Measurements from ENCODE around the gene COL12A1. TPM values are rescaled to one million over a fixed set of nuclear protein-coding genes. Genes with fewer than 3 reads are reported as not detected.

The COL12A1 gene
- total and polyA plus RNA-seq, 9 donors, result 244 to 1,030 (median 553) TPM

GRCh38 chr6:75091467-75092190 is 114.2 kb downstream of the COL12A1 start:
- DNase-seq, result no peak
- Histone ChIP-seq H3K4me3 (ENCODE audit: low read length) (no peak overlapping the region), H3K9me3 (replicated peaks; ENCODE audit: control insufficient read depth, low read depth, low read length) (no peaks in the 10 kb centered on the region), H3K36me3 (ENCODE audit: control insufficient read depth, insufficient read depth, low read length) (peaks cover 20% of the 10 kb centered on the region), H3K27ac (ENCODE audit: low read length) (no peak overlapping the region), H3K4me1 (ENCODE audit: control insufficient read depth, insufficient read depth, low read length) (peaks cover 5% of the 10 kb centered on the region), H3K27me3 (ENCODE audit: control insufficient read depth, insufficient read depth, low read length) (no peaks in the 10 kb centered on the region)
- WGBS (ENCODE audit: insufficient coverage), result no CpG with 5 or more reads among the region's 4 CpGs

GRCh38 chr6:75090576-75090975 is 115.3 kb downstream of the COL12A1 start:
- Histone ChIP-seq H3K4me3 (ENCODE audit: low read length) (no peak overlapping the region), H3K36me3 (ENCODE audit: control insufficient read depth, insufficient read depth, low read length) (peaks cover 20% of the 10 kb centered on the region), H3K27ac (ENCODE audit: low read length) (no peak overlapping the region), H3K27me3 (ENCODE audit: control insufficient read depth, insufficient read depth, low read length) (no peaks in the 10 kb centered on the region), H3K9me3 (replicated peaks; ENCODE audit: control insufficient read depth, low read depth, low read length) (no peaks in the 10 kb centered on the region), H3K4me1 (ENCODE audit: control insufficient read depth, insufficient read depth, low read length) (peaks cover 5% of the 10 kb centered on the region)
- no peak for DNase-seq
- WGBS (ENCODE audit: insufficient coverage), result no CpG with 5 or more reads among the region's 1 CpG

GRCh38 chr6:75089921-75090320 is 115.9 kb downstream of the COL12A1 start:
- no peak for DNase-seq
- Histone ChIP-seq H3K4me1 (ENCODE audit: control insufficient read depth, insufficient read depth, low read length) (peaks cover 9% of the 10 kb centered on the region), H3K27me3 (ENCODE audit: control insufficient read depth, insufficient read depth, low read length) (peaks cover 3% of the 10 kb centered on the region), H3K4me3 (ENCODE audit: low read length) (no peak overlapping the region), H3K36me3 (ENCODE audit: control insufficient read depth, insufficient read depth, low read length) (peaks cover 23% of the 10 kb centered on the region), H3K9me3 (replicated peaks; ENCODE audit: control insufficient read depth, low read depth, low read length) (no peaks in the 10 kb centered on the region), H3K27ac (ENCODE audit: low read length) (peak overlapping the region; percentile 78)
- 91% methylated on average over 4 of the region's 8 CpGs for WGBS (ENCODE audit: insufficient coverage)

- Histone ChIP-seq H3K4me3 (ENCODE audit: low read length) (no peak overlapping the region), H3K27ac (ENCODE audit: low read length) (peak overlapping the region; percentile 78), H3K27me3 (ENCODE audit: control insufficient read depth, insufficient read depth, low read length) (peaks cover 3% of the 10 kb centered on the region), H3K4me1 (ENCODE audit: control insufficient read depth, insufficient read depth, low read length) (peaks cover 10% of the 10 kb centered on the region), H3K9me3 (replicated peaks; ENCODE audit: control insufficient read depth, low read depth, low read length) (no peaks in the 10 kb centered on the region), H3K36me3 (ENCODE audit: control insufficient read depth, insufficient read depth, low read length) (peaks cover 26% of the 10 kb centered on the region)
- no CpG with 5 or more reads among the region's 2 CpGs for WGBS (ENCODE audit: insufficient coverage)
- peak; percentile 86 for DNase-seq
Observed at GRCh38 chr6:75089151-75089897, 116.5 kb downstream of the COL12A1 start.

GRCh38 chr6:75085931-75086635 is 119.8 kb downstream of the COL12A1 start:
- Histone ChIP-seq H3K4me1 (ENCODE audit: control insufficient read depth, insufficient read depth, low read length) (peaks cover 15% of the 10 kb centered on the region), H3K4me3 (ENCODE audit: low read length) (no peak overlapping the region), H3K36me3 (ENCODE audit: control insufficient read depth, insufficient read depth, low read length) (peaks cover 26% of the 10 kb centered on the region), H3K27ac (ENCODE audit: low read length) (peak overlapping the region; percentile 1), H3K9me3 (replicated peaks; ENCODE audit: control insufficient read depth, low read depth, low read length) (no peaks in the 10 kb centered on the region), H3K27me3 (ENCODE audit: control insufficient read depth, insufficient read depth, low read length) (peaks cover 3% of the 10 kb centered on the region)
- no CpG with 5 or more reads among the region's 13 CpGs for WGBS (ENCODE audit: insufficient coverage)
- no peak for DNase-seq

- no peak for DNase-seq
- Histone ChIP-seq H3K4me3 (ENCODE audit: low read length) (no peak overlapping the region), H3K27me3 (ENCODE audit: control insufficient read depth, insufficient read depth, low read length) (peaks cover 3% of the 10 kb centered on the region), H3K27ac (ENCODE audit: low read length) (peak overlapping the region; percentile 60), H3K9me3 (replicated peaks; ENCODE audit: control insufficient read depth, low read depth, low read length) (no peaks in the 10 kb centered on the region), H3K4me1 (ENCODE audit: control insufficient read depth, insufficient read depth, low read length) (peaks cover 13% of the 10 kb centered on the region), H3K36me3 (ENCODE audit: control insufficient read depth, insufficient read depth, low read length) (peaks cover 20% of the 10 kb centered on the region)
- WGBS (ENCODE audit: insufficient coverage), result 27% methylated on average over 23 of the region's 33 CpGs
Observed at GRCh38 chr6:75084872-75085381, 120.9 kb downstream of the COL12A1 start.

GRCh38 chr6:75084018-75084417 is 121.8 kb downstream of the COL12A1 start:
- H3K36me3 ChIP-seq (ENCODE audit: control insufficient read depth, insufficient read depth, low read length), result peaks cover 16% of the 10 kb centered on the region
- WGBS (ENCODE audit: insufficient coverage), result no CpG with 5 or more reads among the region's 4 CpGs
- peak overlapping the region; percentile 42 for H3K27ac ChIP-seq (ENCODE audit: low read length)
- H3K9me3 ChIP-seq (replicated peaks; ENCODE audit: control insufficient read depth, low read depth, low read length), result no peaks in the 10 kb centered on the region
- peaks cover 3% of the 10 kb centered on the region for H3K27me3 ChIP-seq (ENCODE audit: control insufficient read depth, insufficient read depth, low read length)
- H3K4me1 ChIP-seq (ENCODE audit: control insufficient read depth, insufficient read depth, low read length), result peaks cover 10% of the 10 kb centered on the region
- peak; percentile 66 for DNase-seq
- H3K4me3 ChIP-seq (ENCODE audit: low read length), result no peak overlapping the region

- Histone ChIP-seq H3K4me1 (ENCODE audit: control insufficient read depth, insufficient read depth, low read length) (peaks cover 10% of the 10 kb centered on the region), H3K36me3 (ENCODE audit: control insufficient read depth, insufficient read depth, low read length) (peaks cover 9% of the 10 kb centered on the region), H3K27ac (ENCODE audit: low read length) (peak overlapping the region; percentile 77), H3K9me3 (replicated peaks; ENCODE audit: control insufficient read depth, low read depth, low read length) (no peaks in the 10 kb centered on the region), H3K27me3 (ENCODE audit: control insufficient read depth, insufficient read depth, low read length) (peaks cover 3% of the 10 kb centered on the region), H3K4me3 (ENCODE audit: low read length) (no peak overlapping the region)
- DNase-seq, result peak; percentile 89
Observed at GRCh38 chr6:75081921-75082320, 123.9 kb downstream of the COL12A1 start.

- no peaks in the 10 kb centered on the region for H3K9me3 ChIP-seq (replicated peaks; ENCODE audit: control insufficient read depth, low read depth, low read length)
- no peak for DNase-seq
- H3K4me3 ChIP-seq (ENCODE audit: low read length), result no peak overlapping the region
- H3K36me3 ChIP-seq (ENCODE audit: control insufficient read depth, insufficient read depth, low read length), result peaks cover 9% of the 10 kb centered on the region
- peaks cover 3% of the 10 kb centered on the region for H3K27me3 ChIP-seq (ENCODE audit: control insufficient read depth, insufficient read depth, low read length)
- peak overlapping the region; percentile 77 for H3K27ac ChIP-seq (ENCODE audit: low read length)
- H3K4me1 ChIP-seq (ENCODE audit: control insufficient read depth, insufficient read depth, low read length), result peaks cover 10% of the 10 kb centered on the region
- WGBS (ENCODE audit: insufficient coverage), result 97% methylated on average over 2 of the region's 2 CpGs
Observed at GRCh38 chr6:75081047-75081446, 124.8 kb downstream of the COL12A1 start.

GRCh38 chr6:75079589-75079988 is 126.3 kb downstream of the COL12A1 start:
- Histone ChIP-seq H3K36me3 (ENCODE audit: control insufficient read depth, insufficient read depth, low read length) (peaks cover 2% of the 10 kb centered on the region), H3K4me3 (ENCODE audit: low read length) (no peak overlapping the region), H3K27ac (ENCODE audit: low read length) (no peak overlapping the region), H3K9me3 (replicated peaks; ENCODE audit: control insufficient read depth, low read depth, low read length) (no peaks in the 10 kb centered on the region), H3K27me3 (ENCODE audit: control insufficient read depth, insufficient read depth, low read length) (no peaks in the 10 kb centered on the region), H3K4me1 (ENCODE audit: control insufficient read depth, insufficient read depth, low read length) (peaks cover 5% of the 10 kb centered on the region)
- 86% methylated on average over 1 of the region's 2 CpGs for WGBS (ENCODE audit: insufficient coverage)
- no peak for DNase-seq
